GM12878 (cell line): ENCODE measurements around the gene CST6. TPM values are rescaled to one million over a fixed set of nuclear protein-coding genes. Genes with fewer than 3 reads are reported as not detected.
A peak's percentile ranks its signal among the peaks of the same experiment; 100 is the strongest.

Source experiments
- ATAC-seq: fragments of 200-7000 bp; cut with Tn5 transposase; 3 replicates; pipeline ENCODE4 v1.9.1; 2020; ENCODE audit warnings: mild to moderate bottlenecking, moderate library complexity
- BruUV-seq: library from RNA; stranded (reverse); fragments of 400-500 nt; replicated peaks from 2 replicates; lab custom pipeline; 2021; lab: Mats Ljungman, UMichigan
- CTCF ChIA-PET: fragments of 300-600 bp; sonication (Branson Sonifier 250); formaldehyde crosslinking; extraction: SDS; loops from one replicate; lab custom pipeline; 2021; ENCODE audit warnings: inconsistent platforms; lab: Yijun Ruan, JAX
- POLR2A ChIA-PET: fragments of 350-600 bp; formaldehyde crosslinking; extraction: SDS; loops from one replicate; lab custom pipeline; 2021; ENCODE audit warnings: inconsistent platforms; lab: Charles Lee
- RAD21 ChIA-PET: fragments of 300-600 bp; sonication (Branson Sonifier 250); formaldehyde crosslinking; loops from one replicate; lab custom pipeline; 2023; ENCODE audit warnings: antibody characterized with exemption; ENCODE audit not compliant: unreplicated experiment; lab: Charles Lee
- SMC1A ChIA-PET: fragments of 300-600 bp; sonication (Branson Sonifier 250); formaldehyde crosslinking; loops from one replicate; lab custom pipeline; 2023; ENCODE audit not compliant: unreplicated experiment, uncharacterized antibody; lab: Charles Lee
- DNase-seq: peaks from one replicate; pipeline ENCODE4 v3.0.0-alpha.2; 2011; ENCODE audit warnings: low read depth, low spot score
- FAIRE-seq: peaks from 3 replicates; lab custom pipeline; 2011; peaks lifted over from hg19 to GRCh38; lab: Jason Lieb, UNC
- H2AFZ ChIP-seq: 2 replicates; pipeline ENCODE4 v1.6.0; 2011; ENCODE audit warnings: low read depth, low read length, control low read depth; ENCODE audit not compliant: control insufficient read depth
- H3K27ac ChIP-seq: 2 replicates; pipeline ENCODE4 v1.5.1; 2011; ENCODE audit warnings: control low read depth; ENCODE audit not compliant: control insufficient read depth, insufficient read depth
- H3K27me3 ChIP-seq, 2 experiments: replicated peaks in 1 of 2; 2 replicates each; pipeline versions ENCODE4 v1.6.0 to v1.6.1; 2011; ENCODE audit warnings: low read length in 1 of 2; ENCODE audit not compliant: control insufficient read depth in 2 of 2, insufficient read depth in 2 of 2
- H3K36me3 ChIP-seq, 2 experiments: 2 replicates each; pipeline ENCODE4 v1.5.1; 2011; ENCODE audit warnings: low read length in 1 of 2; ENCODE audit not compliant: control insufficient read depth in 2 of 2, insufficient read depth in 2 of 2
- H3K4me1 ChIP-seq: 2 replicates; pipeline ENCODE4 v1.6.1; 2011; ENCODE audit warnings: mild to moderate bottlenecking, low read length, moderate library complexity, mixed read lengths; ENCODE audit not compliant: control insufficient read depth, insufficient read depth
- H3K4me2 ChIP-seq: 2 replicates; pipeline ENCODE4 v1.6.0; 2011; ENCODE audit warnings: control low read depth; ENCODE audit not compliant: control insufficient read depth, insufficient read depth
- H3K4me3 ChIP-seq: fragments of 200-600 bp; sonication (generic); 2 replicates; pipeline ENCODE4 v1.5.1; 2016
- H3K79me2 ChIP-seq: 2 replicates; pipeline ENCODE4 v1.6.0; 2011; ENCODE audit warnings: low read length; ENCODE audit not compliant: control insufficient read depth, insufficient read depth
- H3K9ac ChIP-seq: 2 replicates; pipeline ENCODE4 v1.8.0; 2011; ENCODE audit warnings: low read length, control low read depth, mixed read lengths; ENCODE audit not compliant: control insufficient read depth, insufficient read depth
- H3K9me3 ChIP-seq: replicated peaks from 3 replicates; pipeline ENCODE4 v1.5.1; 2011; ENCODE audit warnings: mild to moderate bottlenecking, low read length; ENCODE audit not compliant: control insufficient read depth, insufficient read depth
- H4K20me1 ChIP-seq: 2 replicates; pipeline ENCODE4 v1.6.0; 2011; ENCODE audit not compliant: control insufficient read depth, insufficient read depth
- BCLAF1 ChIP-seq: fragments of 450-650 bp; IDR thresholded peaks from 2 replicates; pipeline ENCODE4 v1.6.1; 2017; ENCODE audit warnings: antibody characterized with exemption, mild to moderate bottlenecking, moderate library complexity
- NR2C2 ChIP-seq: IDR thresholded peaks from 2 replicates; pipeline ENCODE4 v1.6.1; 2011; ENCODE audit warnings: borderline replicate concordance, low read depth; ENCODE audit not compliant: control insufficient read depth, insufficient read length
- PAX8 ChIP-seq: fragments of 450-650 bp; IDR thresholded peaks from 2 replicates; pipeline ENCODE4 v1.6.1; 2017; ENCODE audit warnings: mild to moderate bottlenecking, moderate library complexity
- POLR2A ChIP-seq: IDR thresholded peaks from 2 replicates; pipeline ENCODE4 v1.6.1; 2011; ENCODE audit warnings: low read depth, mild to moderate bottlenecking, low read length
- WRNIP1 ChIP-seq: IDR thresholded peaks from 2 replicates; pipeline ENCODE4 v1.6.1; 2011; ENCODE audit warnings: low read depth, low read length, improper control_type of control experiment, borderline replicate concordance
- ZNF592 ChIP-seq: fragments of 450-650 bp; IDR thresholded peaks from 2 replicates; pipeline ENCODE4 v1.6.1; 2017; ENCODE audit warnings: mild to moderate bottlenecking, moderate library complexity
- WGBS: methylation state at CpG from one replicate; pipeline ENCODE4 v1.1.6; 2016; ENCODE audit warnings: low lambda C conversion rate; ENCODE audit not compliant: insufficient replicate concordance, insufficient coverage; ENCODE audit errors: missing lambda C conversion rate; 5-methylcytosine and 5-hydroxymethylcytosine counted together
- in situ Hi-C: fragments of 300-500 bp; cut with MboI; formaldehyde crosslinking; loops from 9 replicates; pipeline ENCODE4 v1.14.3; 2018; ENCODE audit warnings: mixed read lengths
- intact Hi-C: fragments of 100-400 bp; cut with micrococcal nuclease; formaldehyde crosslinking; loops from one replicate; pipeline ENCODE4 v1.14.2; 2022; ENCODE audit not compliant: unreplicated experiment
- polyA plus RNA-seq, 11 experiments: library from polyadenylated mRNA; depleted of rRNA in 4 of 11; unstranded in 6 of 11; stranded (reverse) in 5 of 11; fragments of >200 nt; fragmentation: Nextera tagmentation in 4 of 11; fragmentation: Illumina TruSeq in 1 of 11; extraction: Ambion mirVana in 4 of 11; extraction: Trizol in 1 of 11; gene quantifications; 1 replicate in 1 of 11; 2 replicates in 10 of 11; pipeline versions ENCODE4 v1.2.1 to v1.2.3, GENCODE V29; 2011 to 2016; ENCODE audit warnings: inconsistent platforms in 2 of 11, missing spikeins in 2 of 11, low read depth in 1 of 11
- total RNA-seq, 4 experiments: library from RNA; depleted of rRNA in 3 of 4; stranded (reverse); fragments of >200 nt in 3 of 4; fragmentation: Illumina TruSeq in 1 of 4; extraction: Trizol in 1 of 4; gene quantifications; 2 replicates each; pipeline versions ENCODE4 v1.2.1 to v1.2.3, GENCODE V29; 2013 to 2021

The CST6 gene
- total and polyA plus RNA-seq, 10 of the 15 experiments (the other 5 are each of a cell fraction or from before 2014, with no cell fraction given) = not detected

GRCh38 chr11:66059966-66060680, 48.3 kb downstream of the CST6 start:
- intact Hi-C loops (no loop called here), in situ Hi-C loops (no loop called here)
- Histone ChIP-seq H3K4me3 (no peak overlapping the region), H3K4me1 (no peaks in the 10 kb centered on the region), H3K9ac (no peak overlapping the region), H3K27me3 (no peaks in the 10 kb centered on the region), H3K79me2 (peaks cover 5% of the 10 kb centered on the region), H3K36me3 (peaks cover 39 to 74% of the 10 kb centered on the region in 2 experiments)
- FAIRE-seq = no peak
- BruUV-seq = no TSS peak
- RAD21 ChIA-PET = no interaction called here
- POLR2A ChIA-PET = interaction anchor here (0.6 kb wide), 1 partner anchor 108 kb away, joined by 3 read pairs; no protein-coding TSS in a partner anchor
- TF ChIP-seq PAX8 = no peak
- TF ChIP-seq, all 136 proteins: peak for 0
- DNase-seq (no peak), ATAC-seq (no peak)
- CTCF ChIA-PET = interaction anchor here (0.7 to 3.1 kb wide), 5 partner anchors 8 to 75 kb away, joined by 3 to 26 read pairs (median 5); no protein-coding TSS in a partner anchor
- Histone ChIP-seq H3K9me3 (peaks cover 6% of the 10 kb centered on the region; the same call in 2 of the 3 replicates), H2AFZ (no peak overlapping the region), H4K20me1 (no peaks in the 10 kb centered on the region), H3K4me2 (no peak overlapping the region), H3K27ac (no peak overlapping the region)
- SMC1A ChIA-PET = interaction anchor here (0.9 to 2.0 kb wide), 4 partner anchors 8 to 75 kb away, joined by 3 to 8 read pairs (median 4); no protein-coding TSS in a partner anchor
- WGBS = 83% methylated on average over 8 of the region's 8 CpGs

- CTCF ChIA-PET = interaction anchor here (1.0 to 1.5 kb wide), 2 partner anchors 10 to 177 kb away, joined by 3 to 4 read pairs; no protein-coding TSS in a partner anchor
- no peak overlapping the region for H3K9ac ChIP-seq
- FAIRE-seq = no peak
Observed at GRCh38 chr11:66061268-66061667, 49.5 kb downstream of the CST6 start.

More at GRCh38 chr11:66061268-66061667, 49.5 kb downstream of the CST6 start:
- DNase-seq (no peak), ATAC-seq (no peak)
- in situ Hi-C loops = no loop called here
- no peak overlapping the region for H2AFZ ChIP-seq
- no peaks in the 10 kb centered on the region for H3K27me3 ChIP-seq
- ChIA-PET POLR2A (interaction anchor here (1.0 kb wide), 1 partner anchor 9 kb away, joined by 3 read pairs; the partner anchor contains the start of gene SF3B2), SMC1A (no interaction called here), RAD21 (no interaction called here)
- peaks cover 6% of the 10 kb centered on the region; the same call in 2 of the 3 replicates for H3K9me3 ChIP-seq
- H3K79me2 ChIP-seq = peaks cover 4% of the 10 kb centered on the region
- no peaks in the 10 kb centered on the region for H4K20me1 ChIP-seq
- H3K27ac ChIP-seq = no peak overlapping the region
- no peaks in the 10 kb centered on the region for H3K4me1 ChIP-seq
- intact Hi-C loops = no loop called here
- H3K4me2 ChIP-seq = no peak overlapping the region
- WGBS = 25% methylated on average over 6 of the region's 6 CpGs
- peaks cover 35 to 67% of the 10 kb centered on the region in 2 experiments for H3K36me3 ChIP-seq
- no peak for TF ChIP-seq ZNF592
- no peak for TF ChIP-seq NR2C2
- TF ChIP-seq WRNIP1 = no peak
- TF ChIP-seq BCLAF1 = no peak
- 0 out of 2 replicates have a peak, but pooled peaks have one; percentile 7 for TF ChIP-seq POLR2A
- H3K4me3 ChIP-seq = no peak overlapping the region
- no TSS peak for BruUV-seq
